ENCODE data around the gene FRMD5.

DNA sequence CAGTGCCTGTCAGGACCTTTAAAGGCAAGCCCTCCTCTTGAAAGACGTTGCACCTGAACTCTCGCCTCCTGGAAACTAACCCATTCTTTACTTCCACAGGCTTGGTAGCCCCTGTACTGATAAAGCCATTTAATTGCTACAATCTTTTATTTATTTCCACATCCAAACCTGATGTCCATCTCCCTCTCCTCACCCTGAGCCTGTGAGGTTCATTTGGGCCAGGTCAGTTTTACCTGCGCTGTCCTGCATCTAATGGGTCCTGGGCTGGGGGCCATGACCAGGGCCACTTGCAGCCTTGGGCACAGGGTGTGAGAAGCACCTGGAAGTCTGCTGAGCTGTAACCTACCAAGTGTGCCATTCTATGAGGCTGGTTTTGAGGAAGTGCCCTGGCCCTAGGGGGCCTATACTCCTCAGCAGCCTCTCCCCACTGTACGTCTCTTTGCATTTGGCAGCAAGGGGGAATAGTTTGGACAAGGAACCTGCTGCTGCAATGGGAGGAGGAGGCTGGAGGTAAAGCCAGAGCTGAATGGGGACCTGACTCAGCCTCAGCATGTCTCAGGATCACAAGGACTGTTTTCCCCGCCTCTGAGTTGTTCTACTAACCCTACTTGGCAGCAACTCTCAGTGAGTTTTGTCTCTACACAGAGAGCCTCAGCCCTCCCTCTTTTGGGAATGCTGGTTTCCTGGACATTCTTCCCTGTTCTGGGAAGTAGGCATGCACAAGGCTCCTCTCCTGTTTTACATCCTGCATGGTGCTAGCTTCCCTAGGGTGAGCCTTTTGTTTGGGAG is 314.5 kb downstream of the FRMD5 start:
- TF ChIP-seq, protein P1, sequence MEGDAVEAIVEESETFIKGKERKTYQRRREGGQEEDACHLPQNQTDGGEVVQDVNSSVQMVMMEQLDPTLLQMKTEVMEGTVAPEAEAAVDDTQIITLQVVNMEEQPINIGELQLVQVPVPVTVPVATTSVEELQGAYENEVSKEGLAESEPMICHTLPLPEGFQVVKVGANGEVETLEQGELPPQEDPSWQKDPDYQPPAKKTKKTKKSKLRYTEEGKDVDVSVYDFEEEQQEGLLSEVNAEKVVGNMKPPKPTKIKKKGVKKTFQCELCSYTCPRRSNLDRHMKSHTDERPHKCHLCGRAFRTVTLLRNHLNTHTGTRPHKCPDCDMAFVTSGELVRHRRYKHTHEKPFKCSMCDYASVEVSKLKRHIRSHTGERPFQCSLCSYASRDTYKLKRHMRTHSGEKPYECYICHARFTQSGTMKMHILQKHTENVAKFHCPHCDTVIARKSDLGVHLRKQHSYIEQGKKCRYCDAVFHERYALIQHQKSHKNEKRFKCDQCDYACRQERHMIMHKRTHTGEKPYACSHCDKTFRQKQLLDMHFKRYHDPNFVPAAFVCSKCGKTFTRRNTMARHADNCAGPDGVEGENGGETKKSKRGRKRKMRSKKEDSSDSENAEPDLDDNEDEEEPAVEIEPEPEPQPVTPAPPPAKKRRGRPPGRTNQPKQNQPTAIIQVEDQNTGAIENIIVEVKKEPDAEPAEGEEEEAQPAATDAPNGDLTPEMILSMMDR (optimal IDR thresholded peaks at IDR 0.05 in 1 of 3, IDR thresholded peaks at IDR 0.05 in 1 of 3, conservative IDR thresholded peaks at IDR 0.05 in 1 of 3; ENCODE audit: extremely low read depth in 1 of 3, insufficient read depth in 2 of 3, low read length in 3 of 3) = no peak
- no peak for TF ChIP-seq EZH2 (IDR thresholded peaks at IDR 0.05; ENCODE audit: low read length)

Measured in keratinocyte (primary cell).